HG03469 (cell line): ENCODE measurements around the gene COX19.

ENCODE experiments used
- ATAC-seq: cut with Tn5 transposase; IDR thresholded peaks from one replicate; pipeline ENCODE4 v1.9.1; 2021; ENCODE audit warnings: mild to moderate bottlenecking, moderate library complexity, moderate number of reproducible peaks; ENCODE audit not compliant: unreplicated experiment

The COX19 gene

DNA sequence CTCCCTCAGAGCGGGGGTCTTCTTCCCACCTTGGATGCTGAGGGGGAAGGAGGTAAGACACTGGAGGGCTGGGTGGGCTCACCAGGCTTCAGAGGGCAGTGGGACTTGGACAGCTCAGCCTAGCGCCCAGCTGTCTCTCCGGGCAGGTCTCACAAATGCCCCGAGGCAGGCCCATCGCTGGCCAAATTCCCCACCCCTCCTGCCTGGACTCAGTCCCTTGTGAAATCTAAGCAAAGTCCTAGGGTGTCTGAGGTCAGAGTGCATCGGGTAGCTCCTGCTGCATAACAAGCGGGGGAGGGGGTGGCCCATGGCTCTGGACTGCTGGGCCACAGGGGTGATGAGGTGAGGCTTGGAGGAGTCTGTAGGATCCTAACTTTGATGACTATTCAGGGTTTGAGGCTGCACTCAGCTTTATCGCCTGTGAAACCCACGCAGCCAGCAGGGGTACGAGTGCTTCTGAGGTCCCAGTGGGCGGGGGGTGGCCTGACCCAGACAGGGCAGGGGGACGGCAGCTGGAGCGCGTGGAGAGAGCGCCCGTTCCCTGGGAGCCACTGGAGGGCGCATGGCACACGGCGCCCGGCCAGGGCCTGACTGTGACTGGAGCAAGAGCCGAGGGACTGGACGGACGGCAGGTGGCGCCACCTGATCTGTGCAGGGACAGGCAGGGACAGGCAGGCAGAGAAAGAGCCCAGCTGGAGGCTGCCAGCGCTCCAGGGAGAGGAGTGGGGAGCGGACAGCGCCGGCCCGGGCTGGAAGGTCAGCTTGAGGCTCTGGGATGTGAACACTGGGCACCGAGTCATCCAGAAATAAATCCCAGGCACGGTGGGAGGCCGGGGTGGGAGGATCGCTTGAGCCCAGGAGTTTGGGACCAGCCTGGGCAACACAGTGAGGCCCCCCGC, 17.6 kb upstream of the COX19 start:
- no peak for ATAC-seq

DNA sequence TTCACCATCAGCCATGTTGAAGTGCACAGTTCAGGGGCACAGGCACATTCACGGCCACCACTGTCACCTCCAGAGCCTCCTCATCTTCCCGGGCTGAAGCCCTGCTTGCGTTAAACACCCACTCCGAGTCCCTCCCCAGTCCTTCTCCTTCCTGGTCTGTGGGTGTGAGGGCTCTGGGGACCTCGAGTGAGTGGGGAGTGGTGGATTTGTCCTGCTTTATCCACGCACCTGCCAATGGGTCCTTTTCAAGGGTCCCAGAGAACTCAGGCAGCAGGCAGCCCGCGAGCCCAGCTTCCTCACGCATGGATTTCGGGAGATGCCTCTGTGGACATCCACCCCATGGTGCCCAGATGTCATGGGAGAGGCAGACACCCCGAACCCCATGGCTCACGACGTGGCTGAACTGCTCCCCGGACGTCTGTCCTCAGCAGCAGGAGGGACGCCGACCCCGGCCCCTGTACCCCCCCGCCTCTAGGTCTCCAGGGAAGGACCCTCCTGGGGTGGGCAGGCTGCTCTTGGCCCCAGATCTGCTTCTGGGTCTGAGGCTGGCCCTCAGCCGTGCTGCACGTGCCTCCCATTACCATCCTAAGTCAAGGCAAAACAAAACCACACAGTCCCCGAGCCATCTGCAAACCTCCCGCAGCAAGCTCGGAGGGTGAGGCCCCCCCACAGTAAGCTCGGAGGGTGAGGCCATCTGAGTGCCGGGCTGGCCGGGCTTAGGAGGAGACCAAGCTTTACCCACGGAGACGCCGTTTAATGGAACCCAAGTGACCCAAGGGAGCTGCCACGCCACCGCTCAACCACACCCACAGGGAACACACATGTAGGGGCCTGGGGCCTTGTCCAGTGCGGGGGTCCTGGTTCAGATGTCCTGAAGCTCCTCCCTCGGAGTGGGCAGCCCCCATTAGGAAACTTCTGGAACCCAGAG, 16.6 kb upstream of the COX19 start:
- ATAC-seq: no peak

DNA sequence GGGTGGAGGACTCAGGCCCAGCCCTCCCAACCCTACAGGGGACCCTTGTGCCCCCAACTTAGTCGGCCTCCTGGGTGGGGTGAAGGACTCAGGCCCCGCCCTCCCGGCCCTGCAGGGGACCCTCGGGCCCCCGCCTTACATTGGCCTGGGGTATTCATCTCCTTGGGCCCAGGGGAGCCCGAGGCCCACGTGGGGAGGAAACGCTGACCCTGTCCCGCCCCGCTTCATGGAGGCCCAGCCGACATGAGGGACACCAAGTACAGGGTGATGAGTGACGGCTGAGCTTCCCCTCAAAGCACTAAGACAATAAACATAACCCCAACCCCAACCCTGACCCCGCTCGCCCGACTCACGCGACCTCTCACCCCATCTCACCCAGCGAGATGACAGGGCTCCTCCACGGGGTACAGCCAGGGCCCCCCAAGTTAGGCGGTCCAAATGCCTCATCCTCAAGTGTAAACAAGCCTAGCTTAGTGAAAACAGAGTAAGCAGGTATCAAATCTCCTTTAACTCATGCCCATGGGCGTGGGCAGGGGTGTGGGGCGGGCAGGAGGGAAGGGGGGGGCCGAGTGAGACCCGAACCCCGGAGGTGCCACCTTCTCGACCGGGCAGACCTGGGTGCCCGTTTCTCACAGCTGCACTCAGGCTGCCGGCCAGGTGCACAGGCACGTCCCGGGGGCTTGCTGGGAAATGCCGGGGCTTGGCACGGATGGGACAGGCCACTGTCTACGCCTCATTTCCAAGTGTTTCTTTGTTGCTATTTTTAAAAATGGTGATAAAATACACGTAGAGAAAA, 15.8 kb upstream of the COX19 start:
- no peak for ATAC-seq

DNA sequence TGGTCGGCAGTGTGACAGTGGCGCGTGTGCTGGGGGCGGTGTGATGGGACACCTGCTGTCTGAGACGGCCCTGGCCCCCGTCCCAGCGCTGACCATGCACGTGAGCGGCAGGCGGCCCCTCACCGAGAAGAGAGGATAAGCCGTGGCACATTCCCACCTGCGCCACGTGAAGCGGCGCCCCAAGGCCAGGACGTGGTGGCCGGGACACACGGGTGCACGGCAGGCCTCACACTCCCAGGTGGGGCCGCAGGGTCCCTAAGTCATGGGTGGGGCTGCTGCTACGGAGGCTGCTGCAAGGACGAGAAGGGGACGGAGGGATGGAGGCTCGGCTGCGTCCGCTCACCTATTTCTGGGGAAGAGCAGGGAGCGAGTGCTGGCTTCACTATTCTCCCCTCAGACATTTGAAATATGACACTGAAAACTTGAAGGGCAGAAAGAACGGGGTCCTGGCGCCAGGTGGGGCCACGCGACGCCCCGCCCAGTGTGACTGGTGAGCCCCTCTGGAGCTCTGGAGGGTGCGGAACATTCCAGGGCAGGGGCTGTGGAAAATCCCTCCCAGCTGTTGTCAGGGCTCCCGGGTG, 15.1 kb upstream of the COX19 start:
- no peak for ATAC-seq

DNA sequence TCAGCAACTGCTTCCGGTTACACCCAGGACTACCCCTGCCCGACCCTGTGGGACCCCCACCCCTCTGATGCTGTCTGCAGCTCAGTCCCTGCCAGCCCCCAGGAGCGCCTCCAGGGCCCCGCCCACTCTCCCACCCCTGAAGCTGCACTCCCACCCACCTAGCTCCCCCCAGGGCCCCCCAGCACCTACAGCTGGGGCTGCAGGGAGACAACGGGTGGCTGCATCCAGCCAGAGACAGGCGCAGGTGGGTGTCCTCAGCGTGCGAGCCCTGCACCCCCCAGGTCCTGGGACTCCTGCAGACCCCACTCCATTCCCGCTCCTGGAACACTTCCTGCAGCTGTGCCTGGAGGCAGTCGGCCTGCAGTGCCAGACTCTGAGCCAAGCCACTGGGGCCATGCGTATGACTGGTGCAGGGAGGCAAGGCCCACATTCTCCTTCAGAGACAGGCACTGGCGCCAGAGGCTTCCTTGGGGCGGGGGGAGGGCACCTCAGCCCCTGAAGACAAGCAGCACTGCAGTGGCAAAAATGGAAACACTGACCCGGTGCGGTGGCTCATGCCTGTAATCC, 13.7 kb upstream of the COX19 start:
- ATAC-seq: no peak

DNA sequence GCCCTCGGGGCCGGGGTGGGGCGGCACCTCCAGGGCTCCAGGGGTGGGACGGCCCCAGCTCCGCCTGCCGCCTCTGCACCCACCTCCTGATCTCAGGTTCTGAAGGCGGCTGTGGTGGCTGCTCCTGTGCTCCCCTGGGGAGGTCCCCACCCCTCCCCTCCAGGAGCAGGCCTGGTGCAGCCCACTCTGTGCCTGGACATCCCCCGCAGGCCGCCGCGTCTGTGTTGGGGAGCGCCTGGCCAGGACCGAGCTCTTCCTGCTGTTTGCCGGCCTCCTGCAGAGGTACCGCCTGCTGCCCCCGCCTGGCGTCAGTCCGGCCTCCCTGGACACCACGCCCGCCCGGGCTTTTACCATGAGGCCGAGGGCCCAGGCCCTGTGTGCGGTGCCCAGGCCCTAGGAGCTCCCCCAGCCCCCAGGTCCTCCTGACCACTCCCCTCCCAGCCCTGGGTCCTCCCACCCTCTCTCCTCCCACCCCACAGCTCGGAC, 13.1 kb upstream of the COX19 start:
- no peak for ATAC-seq

DNA sequence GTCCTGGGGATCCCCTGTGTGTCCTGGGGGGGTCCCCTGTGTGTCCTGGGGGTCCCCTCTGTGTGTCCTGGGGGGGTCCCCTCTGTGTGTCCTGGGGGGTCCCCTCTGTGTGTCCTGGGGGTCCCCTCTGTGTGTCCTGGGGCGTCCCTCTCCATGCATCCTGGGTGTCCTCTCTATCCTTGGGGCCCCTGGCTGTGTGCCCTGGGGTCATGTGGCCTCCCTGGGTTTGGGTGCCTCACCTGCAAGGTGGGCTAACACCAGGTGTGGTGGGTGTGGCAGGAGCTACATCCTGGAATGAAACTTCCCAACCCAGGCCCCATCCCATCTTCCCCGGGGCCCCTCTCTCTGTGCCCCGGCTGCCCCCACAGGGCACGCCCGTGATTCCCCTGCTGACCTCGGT, 12.6 kb upstream of the COX19 start:
- no peak for ATAC-seq

DNA sequence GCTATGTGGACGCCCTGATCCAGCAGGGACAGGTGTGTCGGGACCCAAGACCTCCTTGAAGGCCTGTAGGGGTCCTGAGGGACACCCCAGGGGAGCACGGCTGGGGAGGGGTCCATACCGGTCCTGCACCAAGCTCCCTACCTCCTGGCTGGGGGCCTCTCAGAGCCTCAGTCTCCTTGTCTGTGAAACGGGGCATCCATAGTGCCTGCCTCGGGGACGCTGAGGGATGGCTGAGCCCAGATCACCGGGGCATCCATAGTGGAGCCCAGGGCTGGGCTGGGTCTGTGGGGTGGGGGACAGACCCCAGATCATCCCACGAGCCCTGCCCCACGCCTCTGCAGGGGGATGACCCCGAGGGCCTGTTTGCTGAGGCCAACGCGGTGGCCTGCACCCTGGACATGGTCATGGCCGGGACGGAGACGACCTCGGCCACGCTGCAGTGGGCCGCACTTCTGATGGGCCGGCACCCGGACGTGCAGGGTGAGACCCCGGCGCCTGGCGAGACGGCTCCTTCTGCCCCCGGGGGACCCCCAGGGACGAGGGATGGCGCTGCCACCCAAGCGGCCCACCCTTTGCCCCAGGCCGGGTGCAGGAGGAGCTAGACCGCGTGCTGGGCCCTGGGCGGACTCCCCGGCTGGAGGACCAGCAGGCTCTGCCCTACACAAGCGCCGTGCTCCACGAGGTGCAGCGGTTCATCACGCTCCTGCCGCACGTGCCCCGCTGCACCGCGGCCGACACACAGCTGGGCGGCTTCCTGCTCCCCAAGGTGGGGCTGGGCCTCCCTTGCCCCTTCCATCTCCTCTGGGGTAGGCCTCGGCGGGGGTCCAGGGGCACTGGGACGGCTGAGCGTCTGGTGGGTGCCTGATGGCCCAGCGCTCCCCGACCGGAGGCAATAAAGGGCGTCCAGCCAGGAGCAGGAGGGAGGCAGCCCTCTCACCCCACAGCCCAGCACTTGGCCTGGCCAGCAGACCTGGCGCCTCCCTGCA, 11.7 kb upstream of the COX19 start:
- ATAC-seq: no peak

DNA sequence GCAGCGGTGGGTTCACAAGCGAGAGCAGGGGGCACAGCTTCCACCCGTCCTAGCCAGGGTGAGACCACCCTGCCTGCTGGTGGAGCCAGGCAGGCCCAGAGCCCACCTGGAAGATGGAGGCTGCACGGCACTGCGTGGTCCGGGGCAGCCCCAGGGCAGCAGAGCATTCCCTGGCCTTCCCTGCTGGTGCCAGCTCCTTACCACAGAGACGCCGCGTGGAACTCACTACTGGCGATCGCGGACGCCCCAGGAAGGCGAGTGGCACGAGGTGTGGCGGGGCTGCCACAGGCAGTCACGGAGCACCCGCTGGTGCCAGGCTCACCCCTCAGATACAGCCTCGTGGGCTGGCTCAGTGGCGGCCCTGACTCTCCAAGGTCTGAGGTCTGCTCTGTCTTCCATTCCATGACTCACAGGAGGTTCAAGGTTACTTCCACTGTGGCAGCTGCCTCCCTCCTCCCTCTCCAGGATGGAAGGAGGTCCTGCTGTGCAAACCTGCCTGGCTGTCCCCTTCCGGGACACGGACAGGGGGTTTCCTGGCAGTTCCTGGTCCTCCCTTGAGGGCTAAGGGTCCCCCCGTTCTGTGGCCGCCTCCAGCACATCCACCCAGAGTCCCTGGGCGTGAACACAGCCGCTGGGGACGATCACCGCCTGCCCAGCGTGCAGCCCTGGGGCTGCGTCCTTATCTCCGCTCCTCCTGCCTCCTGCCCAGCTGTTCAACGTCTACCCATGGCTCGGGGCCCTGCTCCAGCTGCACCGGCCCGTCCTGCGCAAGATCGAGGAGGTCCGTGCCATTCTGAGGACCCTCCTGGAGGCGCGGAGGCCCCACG, 10.8 kb upstream of the COX19 start:
- ATAC-seq: no peak

DNA sequence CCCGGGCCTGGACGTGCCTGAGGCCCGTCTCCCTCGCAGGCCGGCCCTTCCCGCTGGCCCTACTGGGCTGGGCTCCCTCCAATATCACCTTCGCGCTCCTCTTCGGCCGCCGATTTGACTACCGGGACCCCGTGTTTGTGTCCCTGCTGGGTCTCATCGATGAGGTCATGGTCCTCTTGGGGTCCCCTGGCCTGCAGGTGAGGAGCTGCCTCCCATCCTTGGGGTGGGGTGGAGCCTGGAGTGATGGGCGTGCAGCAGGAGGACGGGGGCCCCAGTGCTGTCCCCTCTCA, 9.7 kb upstream of the COX19 start:
- ATAC-seq: no peak

DNA sequence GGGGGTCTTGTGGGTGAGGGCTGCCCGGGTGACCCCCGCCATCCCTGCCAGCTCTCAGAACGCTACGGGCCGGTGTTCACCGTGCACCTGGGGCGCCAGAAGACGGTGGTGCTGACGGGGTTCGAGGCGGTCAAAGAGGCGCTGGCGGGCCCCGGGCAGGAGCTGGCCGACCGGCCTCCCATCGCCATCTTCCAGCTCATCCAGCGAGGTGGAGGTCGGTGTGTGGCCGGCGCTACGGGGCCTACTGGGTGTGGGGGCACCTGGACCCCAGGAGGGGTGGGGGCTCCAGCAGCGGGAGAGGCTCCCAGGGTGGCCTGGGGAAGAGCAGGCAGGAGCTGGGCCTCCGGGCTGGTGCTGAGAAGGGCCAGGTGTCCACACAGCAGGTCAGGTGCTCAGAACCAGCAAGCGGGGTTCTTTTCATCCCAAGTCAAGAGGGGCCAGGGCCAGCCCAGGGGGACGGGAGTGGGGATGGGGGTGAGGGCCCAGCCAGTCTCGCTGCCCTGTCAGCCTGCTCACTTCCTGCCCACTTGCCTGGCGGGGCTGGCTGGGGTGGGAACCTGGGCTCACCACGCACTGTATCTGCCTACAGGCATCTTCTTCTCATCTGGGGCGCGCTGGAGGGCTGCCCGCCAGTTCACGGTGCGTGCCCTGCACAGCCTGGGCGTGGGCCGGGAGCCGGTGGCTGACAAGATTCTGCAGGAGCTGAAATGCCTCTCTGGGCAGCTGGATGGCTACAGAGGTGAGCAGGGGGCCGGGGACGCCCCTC, 9.2 kb upstream of the COX19 start:
- ATAC-seq: no peak

DNA sequence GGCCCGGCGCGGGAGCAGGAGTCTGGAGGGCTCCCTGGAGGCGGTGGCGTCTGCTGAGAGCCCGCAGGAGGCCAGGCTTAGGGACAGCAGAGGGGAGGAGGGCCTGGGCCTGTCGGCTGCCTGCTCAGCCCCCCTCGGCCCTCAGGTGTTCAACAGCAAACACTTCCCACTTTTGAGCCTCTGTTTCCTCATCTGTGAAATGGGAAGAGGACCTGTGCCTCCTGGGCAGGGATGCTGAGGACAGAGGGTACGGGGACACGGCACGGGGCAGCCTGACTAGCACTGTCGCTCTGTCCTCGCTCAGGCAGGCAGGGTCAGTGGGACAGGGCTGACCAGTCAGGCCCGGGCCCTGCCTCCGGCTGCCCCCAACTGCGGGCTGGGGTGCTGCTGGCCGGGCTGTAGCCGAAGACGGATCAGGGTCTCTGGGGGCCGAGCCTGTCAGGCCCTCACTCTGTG, 8.3 kb upstream of the COX19 start:
- no peak for ATAC-seq

DNA sequence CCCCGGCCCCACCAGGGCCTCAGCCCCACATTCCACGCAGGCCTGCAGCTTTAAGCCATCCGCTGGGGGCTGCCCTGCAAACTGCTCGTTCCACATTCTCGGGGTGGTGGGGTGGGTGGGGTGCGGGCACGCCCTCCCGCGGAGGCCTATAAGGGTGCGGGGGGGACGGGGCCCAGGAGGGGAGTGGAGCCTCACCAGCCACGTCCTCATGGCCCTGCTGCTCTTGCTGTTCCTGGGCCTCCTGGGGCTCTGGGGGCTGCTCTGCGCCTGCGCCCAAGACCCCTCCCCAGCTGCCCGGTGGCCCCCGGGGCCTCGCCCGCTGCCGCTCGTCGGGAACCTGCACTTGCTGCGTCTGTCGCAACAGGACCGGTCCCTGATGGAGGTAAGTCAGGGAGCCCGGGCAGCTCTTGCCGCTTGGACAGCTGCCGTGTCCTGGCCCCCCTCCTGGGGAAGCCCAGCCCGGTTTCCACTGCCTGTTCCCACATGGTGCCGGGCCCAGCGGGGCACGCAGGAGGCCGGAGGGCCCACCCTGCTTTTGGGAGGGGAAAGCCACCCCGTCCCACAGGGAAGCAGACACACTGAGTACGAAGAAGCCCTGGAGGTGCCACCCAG, 7.8 kb upstream of the COX19 start, which contains the start of gene CYP2W1:
Gene CYP2W1, plus strand, starts transcription at position 178 of the 612 bp plus-strand sequence. Its CDS starts 31 bp downstream, at position 209.
- no peak for ATAC-seq

DNA sequence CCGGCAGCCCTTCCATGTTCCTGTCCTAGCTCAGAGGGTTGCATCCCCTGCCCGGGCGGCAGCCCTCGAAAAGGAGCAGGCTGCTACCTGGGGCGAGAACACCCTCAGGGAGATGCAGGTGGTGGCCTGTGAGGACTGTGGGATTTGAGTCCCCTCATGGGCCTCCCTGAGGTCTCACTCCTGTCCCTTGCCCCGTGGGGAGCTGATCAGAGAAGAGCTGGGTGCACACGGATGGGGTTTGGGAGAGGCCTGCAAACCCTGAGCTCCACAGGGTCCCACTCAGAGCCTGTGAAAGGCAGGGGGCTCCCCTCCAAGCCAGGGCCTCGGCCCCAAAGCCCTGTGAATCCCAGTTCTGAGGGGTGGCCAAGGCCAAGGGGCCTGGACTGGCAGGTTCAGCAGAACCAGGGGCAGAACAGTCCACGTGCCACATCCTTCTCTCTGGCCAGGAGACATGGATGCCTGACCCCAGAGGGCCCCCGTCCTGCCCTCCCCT, 7.2 kb upstream of the COX19 start:
- ATAC-seq: no peak

DNA sequence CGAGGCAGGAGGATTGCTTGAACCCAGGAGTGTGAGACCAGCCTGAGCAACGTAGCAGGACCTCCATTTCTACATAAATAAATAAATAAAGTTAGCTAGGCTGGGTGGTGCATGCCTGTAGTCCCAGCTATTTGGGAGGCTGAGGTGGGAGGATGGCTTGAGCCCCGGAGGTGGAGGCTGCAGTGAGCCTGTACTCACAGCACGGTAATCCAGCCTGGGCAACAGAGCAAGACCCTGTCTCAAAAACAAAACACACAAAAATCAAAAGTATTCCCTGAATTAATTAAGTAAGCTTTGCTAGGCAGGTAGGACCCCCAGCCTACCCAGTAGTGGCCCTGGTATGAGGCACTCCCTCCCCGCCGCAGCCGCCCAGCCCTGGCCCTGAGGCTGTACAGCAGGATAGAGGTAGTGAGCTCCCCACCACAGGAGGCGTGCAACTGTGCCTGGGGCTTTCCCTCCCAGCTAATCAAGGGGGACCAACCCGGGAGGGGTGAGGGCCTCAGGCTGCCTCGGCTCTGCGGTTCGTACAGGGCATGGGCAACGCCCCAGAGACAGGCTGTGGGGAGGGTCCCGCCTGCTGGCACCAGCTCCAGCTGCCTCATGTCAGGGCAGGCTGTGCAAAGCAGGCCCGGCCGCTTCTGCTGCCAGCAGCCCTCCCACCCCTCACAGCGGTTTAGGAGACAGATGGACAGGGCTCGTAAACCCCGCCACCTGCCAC, 6.6 kb upstream of the COX19 start:
- no peak for ATAC-seq
